Suppressor macrophage treated with lipopolysaccharide for 4 hours (primary cell): ENCODE measurements around the gene ZNF513.

Source experiments
- DNase-seq: peaks from one replicate; pipeline ENCODE4 v3.0.0-alpha.2; 2020

The ZNF513 gene

GRCh38 chr2:27381577-27382181, 1.1 kb upstream of the ZNF513 start:
- no peak for DNase-seq

GRCh38 chr2:27379836-27380625, 503 bp downstream of the ZNF513 start:
- DNase-seq: peak; percentile 68

GRCh38 chr2:27379383-27379835, 1.1 kb downstream of the ZNF513 start:
- no peak for DNase-seq

GRCh38 chr2:27378809-27379290, 1.7 kb downstream of the ZNF513 start:
- no peak for DNase-seq

- no peak for DNase-seq
These were observed 2.3 kb downstream of the ZNF513 start for GRCh38 chr2:27378096-27378808.

GRCh38 chr2:27377618-27378095, 2.9 kb downstream of the ZNF513 start:
- DNase-seq: no peak

- DNase-seq: no peak
These were observed 3.5 kb downstream of the ZNF513 start for GRCh38 chr2:27376866-27377617.

GRCh38 chr2:27376151-27376865, 4.2 kb downstream of the ZNF513 start:
- no peak for DNase-seq

- DNase-seq: no peak
These were observed 4.9 kb downstream of the ZNF513 start for GRCh38 chr2:27375513-27376099.

- DNase-seq: no peak
These were observed 7.0 kb downstream of the ZNF513 start for GRCh38 chr2:27373567-27373966.

GRCh38 chr2:27372937-27373336, 7.6 kb downstream of the ZNF513 start:
- no peak for DNase-seq

- DNase-seq: peak; percentile 89
These were observed 9.5 kb downstream of the ZNF513 start for GRCh38 chr2:27370816-27371620.

- peak; percentile 99 for DNase-seq
These were observed 10.3 kb downstream of the ZNF513 start, which contains the start of the genes EIF2B4 and SNX17 for GRCh38 chr2:27370026-27370815. EIF2B4 (minus strand) TSS chr2:27370338; CDS start chr2:27370314, 24 bp downstream. SNX17 (plus strand) TSS chr2:27370616; CDS start chr2:27370744, 128 bp downstream.

GRCh38 chr2:27369471-27370025, 11.0 kb downstream of the ZNF513 start:
- peak; percentile 45 for DNase-seq

GRCh38 chr2:27363933-27364332, 16.6 kb downstream of the ZNF513 start:
- no peak for DNase-seq

- DNase-seq: no peak
These were observed 17.7 kb downstream of the ZNF513 start for GRCh38 chr2:27362678-27363420.

GRCh38 chr2:27356382-27357181, 24.0 kb downstream of the ZNF513 start, which contains the start of gene GTF3C2:
GTF3C2 (minus strand) TSS chr2:27356764; CDS start chr2:27343554, 13,210 bp downstream.
- DNase-seq: peak; percentile 95

GRCh38 chr2:27356056-27356381, 24.5 kb downstream of the ZNF513 start:
- peak; percentile 81 for DNase-seq
